ENCODE results near the gene SST. TPM values are rescaled to one million over a fixed set of nuclear protein-coding genes. Genes with fewer than 3 reads are reported as not detected.

The SST gene
- total RNA-seq, 1 experiment from 2014 or later, result not detected

- TF ChIP-seq CTCF (IDR thresholded peaks at IDR 0.05 in 2 of 3, conservative IDR thresholded peaks at IDR 0.05 in 1 of 3; ENCODE audit: borderline replicate concordance in 1 of 3, insufficient read depth in 1 of 3, low read depth in 2 of 3, low read length in 2 of 3) (no peak), SIN3A (IDR thresholded peaks at IDR 0.05; ENCODE audit: low read depth) (no peak), ZFX (IDR thresholded peaks at IDR 0.05) (no peak), JUND (IDR thresholded peaks at IDR 0.05) (no peak)
Measured at GRCh38 chr3:187718802-187719201, 48.6 kb upstream of the SST start (continued).

DNA sequence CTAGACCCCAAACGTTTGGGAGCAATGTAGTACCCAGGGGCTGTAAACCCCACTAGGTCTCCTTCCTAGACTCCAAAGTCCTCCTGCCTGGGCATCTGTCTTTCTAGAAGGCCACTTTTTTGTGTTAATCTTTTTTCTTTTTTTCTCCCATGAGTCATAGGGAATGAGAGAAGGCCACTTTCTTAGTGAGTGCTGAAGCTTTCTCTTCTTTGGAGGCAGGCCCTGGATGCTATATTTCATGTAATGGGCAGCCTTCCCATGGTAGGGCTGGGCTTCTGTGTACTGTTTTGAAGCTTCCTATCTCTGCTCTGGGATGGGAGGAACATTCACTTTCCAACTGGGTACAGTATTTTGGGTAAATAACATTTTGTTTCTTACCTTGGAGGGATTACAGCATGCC lies 47.4 kb upstream of the SST start:
- POLR2A ChIA-PET, result no interaction called here
- Histone ChIP-seq H3K9ac (ENCODE audit: low read length) (no peak overlapping the region), H3K27ac (ENCODE audit: low read depth, low read length) (no peak overlapping the region), H3K9me3 (ENCODE audit: control insufficient read depth in 1 of 2, insufficient read depth in 1 of 2, low read depth in 1 of 2, low read length in 2 of 2) (no peaks in the 10 kb centered on the region), H4K20me1 (ENCODE audit: insufficient read depth) (no peaks in the 10 kb centered on the region), H3K9me2 (ENCODE audit: insufficient read depth) (no peaks in the 10 kb centered on the region), H2AFZ (ENCODE audit: low read depth, low read length, poor library complexity, severe bottlenecking) (no peak overlapping the region), H3K4me3 (replicated peaks in 1 of 2; ENCODE audit: low read depth in 1 of 2, low read length in 2 of 2) (no peak overlapping the region), H3K27me3 (ENCODE audit: insufficient read depth, low read length) (no peaks in the 10 kb centered on the region), H3K36me3 (ENCODE audit: control insufficient read depth in 1 of 2, insufficient read depth in 2 of 2, low read length in 2 of 2) (peaks cover 3 to 9% of the 10 kb centered on the region in 2 experiments; a peak in 2 of 4 replicates), H3K79me2 (ENCODE audit: insufficient read depth, low read length) (no peaks in the 10 kb centered on the region), H3K4me2 (ENCODE audit: low read length) (no peak overlapping the region), H3K4me1 (ENCODE audit: control insufficient read depth in 1 of 2, insufficient read depth in 2 of 2, low read length in 2 of 2) (peaks cover 11 to 13% of the 10 kb centered on the region in 2 experiments; a peak in 3 of 4 replicates)
- no TSS peak for BruUV-seq (replicated peaks)
- no peak for TF ChIP-seq JUND (IDR thresholded peaks at IDR 0.05)
- no peak for TF ChIP-seq CTCF (IDR thresholded peaks at IDR 0.05 in 2 of 3, conservative IDR thresholded peaks at IDR 0.05 in 1 of 3; ENCODE audit: borderline replicate concordance in 1 of 3, insufficient read depth in 1 of 3, low read depth in 2 of 3, low read length in 2 of 3)
- TF ChIP-seq, protein P1, sequence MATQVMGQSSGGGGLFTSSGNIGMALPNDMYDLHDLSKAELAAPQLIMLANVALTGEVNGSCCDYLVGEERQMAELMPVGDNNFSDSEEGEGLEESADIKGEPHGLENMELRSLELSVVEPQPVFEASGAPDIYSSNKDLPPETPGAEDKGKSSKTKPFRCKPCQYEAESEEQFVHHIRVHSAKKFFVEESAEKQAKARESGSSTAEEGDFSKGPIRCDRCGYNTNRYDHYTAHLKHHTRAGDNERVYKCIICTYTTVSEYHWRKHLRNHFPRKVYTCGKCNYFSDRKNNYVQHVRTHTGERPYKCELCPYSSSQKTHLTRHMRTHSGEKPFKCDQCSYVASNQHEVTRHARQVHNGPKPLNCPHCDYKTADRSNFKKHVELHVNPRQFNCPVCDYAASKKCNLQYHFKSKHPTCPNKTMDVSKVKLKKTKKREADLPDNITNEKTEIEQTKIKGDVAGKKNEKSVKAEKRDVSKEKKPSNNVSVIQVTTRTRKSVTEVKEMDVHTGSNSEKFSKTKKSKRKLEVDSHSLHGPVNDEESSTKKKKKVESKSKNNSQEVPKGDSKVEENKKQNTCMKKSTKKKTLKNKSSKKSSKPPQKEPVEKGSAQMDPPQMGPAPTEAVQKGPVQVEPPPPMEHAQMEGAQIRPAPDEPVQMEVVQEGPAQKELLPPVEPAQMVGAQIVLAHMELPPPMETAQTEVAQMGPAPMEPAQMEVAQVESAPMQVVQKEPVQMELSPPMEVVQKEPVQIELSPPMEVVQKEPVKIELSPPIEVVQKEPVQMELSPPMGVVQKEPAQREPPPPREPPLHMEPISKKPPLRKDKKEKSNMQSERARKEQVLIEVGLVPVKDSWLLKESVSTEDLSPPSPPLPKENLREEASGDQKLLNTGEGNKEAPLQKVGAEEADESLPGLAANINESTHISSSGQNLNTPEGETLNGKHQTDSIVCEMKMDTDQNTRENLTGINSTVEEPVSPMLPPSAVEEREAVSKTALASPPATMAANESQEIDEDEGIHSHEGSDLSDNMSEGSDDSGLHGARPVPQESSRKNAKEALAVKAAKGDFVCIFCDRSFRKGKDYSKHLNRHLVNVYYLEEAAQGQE (IDR thresholded peaks at IDR 0.05; ENCODE audit: low read depth), result no peak
- TF ChIP-seq EZH2 (IDR thresholded peaks at IDR 0.05), result no peak
- no peak for TF ChIP-seq ELF1 (IDR thresholded peaks at IDR 0.05; ENCODE audit: borderline replicate concordance, low read depth)
- no peak for TF ChIP-seq CEBPB (IDR thresholded peaks at IDR 0.05; ENCODE audit: low read depth)
- TF ChIP-seq YY1 (IDR thresholded peaks at IDR 0.05; ENCODE audit: extremely low read depth, insufficient replicate concordance, low read depth, low read length), result no peak
- ATAC-seq (no peak), DNase-seq (ENCODE audit: low read depth, low spot score) (no peak)
- intact Hi-C loops (cut with micrococcal nuclease), result loop anchor here (10.0 kb wide), 1 partner anchor 873 kb away; the partner anchor contains the start of gene ADIPOQ
- CTCF ChIA-PET, result interaction anchor here (2.9 kb wide), 1 partner anchor 8 kb away, joined by 15 read pairs; no protein-coding TSS in a partner anchor
- RAD21 ChIA-PET (ENCODE audit: low non-redundant PET in 1 of 2, low total read pairs in 2 of 2, uncharacterized antibody in 2 of 2, unreplicated experiment in 2 of 2), result no interaction called here
